HK-2 (cell line): ENCODE data around the gene PGR.

Experiments
- DNase-seq: peaks from one replicate; pipeline ENCODE4 v3.0.0-alpha.2; 2018; ENCODE audit not compliant: unreplicated experiment

Gene PGR

GRCh38 chr11:101129203-101129943, at the start of gene PGR:
TSS of gene PGR (minus strand) at chr11:101129813. CDS start at chr11:101129070, 743 bp downstream.
- DNase-seq = no peak

GRCh38 chr11:101176381-101176780, 46.8 kb upstream of the PGR start:
- DNase-seq = no peak

- no peak for DNase-seq
Observed at GRCh38 chr11:101169944-101170343, 40.3 kb upstream of the PGR start.

- no peak for DNase-seq
Observed at GRCh38 chr11:101166038-101166437, 36.4 kb upstream of the PGR start.

GRCh38 chr11:101158119-101158518, 28.5 kb upstream of the PGR start:
- DNase-seq = no peak

- DNase-seq = no peak
Observed at GRCh38 chr11:101138245-101138930, 8.8 kb upstream of the PGR start.

GRCh38 chr11:101133190-101133589, 3.6 kb upstream of the PGR start:
- DNase-seq = no peak

GRCh38 chr11:101128571-101129202, 926 bp downstream of the PGR start:
- DNase-seq = no peak

GRCh38 chr11:101127699-101128570, 1.7 kb downstream of the PGR start:
- peak; percentile 16 for DNase-seq

GRCh38 chr11:101127197-101127698, 2.4 kb downstream of the PGR start:
- peak; percentile 4 for DNase-seq

- DNase-seq = no peak
Observed at GRCh38 chr11:101126551-101127196, 2.9 kb downstream of the PGR start.

- DNase-seq = no peak
Observed at GRCh38 chr11:101115671-101116160, 13.9 kb downstream of the PGR start.

- DNase-seq = no peak
Observed at GRCh38 chr11:101113540-101113939, 16.1 kb downstream of the PGR start.

GRCh38 chr11:101104716-101105115, 24.9 kb downstream of the PGR start:
- no peak for DNase-seq

- DNase-seq = no peak
Observed at GRCh38 chr11:101103433-101103832, 26.2 kb downstream of the PGR start.

- DNase-seq = no peak
Observed at GRCh38 chr11:101100601-101101000, 29.0 kb downstream of the PGR start.

GRCh38 chr11:101096036-101096704, 33.4 kb downstream of the PGR start:
- no peak for DNase-seq

- DNase-seq = no peak
Observed at GRCh38 chr11:101091781-101092180, 37.8 kb downstream of the PGR start.

GRCh38 chr11:101090679-101091270, 38.8 kb downstream of the PGR start:
- no peak for DNase-seq

GRCh38 chr11:101083335-101083734, 46.3 kb downstream of the PGR start:
- DNase-seq = no peak
